ENCODE results near the gene PNO1.
"Not testable (repeated sequence)": the region's sequence is repeated elsewhere in the genome, so short reads cannot be mapped to it uniquely, and the experiment has no call there.

Gene PNO1

DNA sequence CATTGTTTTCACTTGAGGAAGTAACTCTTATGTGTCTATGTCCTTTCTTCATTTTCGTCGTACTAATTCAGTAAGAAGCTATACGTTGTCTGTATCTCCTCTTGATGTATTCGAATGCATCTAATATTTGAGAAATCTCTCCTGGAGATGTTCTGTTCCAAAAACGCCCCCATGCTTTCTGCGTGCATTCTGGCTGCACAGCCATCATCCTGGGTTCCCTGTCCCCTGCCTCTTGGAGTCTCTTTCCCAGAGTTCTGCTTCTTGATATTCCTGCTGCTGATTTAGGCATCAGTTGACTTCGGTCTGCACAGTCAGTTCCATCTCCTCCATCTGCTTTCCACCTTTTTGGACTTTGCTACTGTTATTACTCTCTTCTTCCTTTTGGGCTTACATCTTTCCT is 13.5 kb downstream of the PNO1 start:
- in situ Hi-C loops (cut with HindIII; ENCODE audit: low sequenced_read_pairs), result no loop called here
- TF ChIP-seq, protein P1, sequence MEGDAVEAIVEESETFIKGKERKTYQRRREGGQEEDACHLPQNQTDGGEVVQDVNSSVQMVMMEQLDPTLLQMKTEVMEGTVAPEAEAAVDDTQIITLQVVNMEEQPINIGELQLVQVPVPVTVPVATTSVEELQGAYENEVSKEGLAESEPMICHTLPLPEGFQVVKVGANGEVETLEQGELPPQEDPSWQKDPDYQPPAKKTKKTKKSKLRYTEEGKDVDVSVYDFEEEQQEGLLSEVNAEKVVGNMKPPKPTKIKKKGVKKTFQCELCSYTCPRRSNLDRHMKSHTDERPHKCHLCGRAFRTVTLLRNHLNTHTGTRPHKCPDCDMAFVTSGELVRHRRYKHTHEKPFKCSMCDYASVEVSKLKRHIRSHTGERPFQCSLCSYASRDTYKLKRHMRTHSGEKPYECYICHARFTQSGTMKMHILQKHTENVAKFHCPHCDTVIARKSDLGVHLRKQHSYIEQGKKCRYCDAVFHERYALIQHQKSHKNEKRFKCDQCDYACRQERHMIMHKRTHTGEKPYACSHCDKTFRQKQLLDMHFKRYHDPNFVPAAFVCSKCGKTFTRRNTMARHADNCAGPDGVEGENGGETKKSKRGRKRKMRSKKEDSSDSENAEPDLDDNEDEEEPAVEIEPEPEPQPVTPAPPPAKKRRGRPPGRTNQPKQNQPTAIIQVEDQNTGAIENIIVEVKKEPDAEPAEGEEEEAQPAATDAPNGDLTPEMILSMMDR (IDR thresholded peaks at IDR 0.05; ENCODE audit: low read depth, low read length), result no peak
- no peak for DNase-seq (ENCODE audit: low read depth, low spot score)
- no peak overlapping the region for H3K4me3 ChIP-seq (ENCODE audit: low read depth, low read length)

DNA sequence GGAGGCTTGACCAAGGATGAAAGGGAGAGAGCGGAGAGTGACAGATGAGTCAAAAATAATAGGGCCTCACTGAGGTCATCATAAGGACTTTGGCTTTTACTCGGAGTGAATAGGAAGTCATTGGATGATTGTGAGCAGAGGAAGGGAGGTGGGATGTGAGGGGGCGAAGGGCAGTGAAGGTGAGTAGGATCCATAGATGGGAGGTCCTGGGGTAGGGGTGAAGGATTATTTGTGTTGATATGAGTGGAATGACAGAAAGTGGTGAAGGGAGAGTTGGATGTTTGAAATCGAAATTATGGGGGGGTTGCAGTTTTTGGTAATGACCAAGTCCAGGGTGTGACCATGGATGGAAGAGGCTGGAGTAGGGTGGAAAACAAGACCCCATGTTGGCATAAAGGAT is 14.0 kb downstream of the PNO1 start:
- no peak overlapping the region for H3K4me3 ChIP-seq (ENCODE audit: low read depth, low read length)
- in situ Hi-C loops (cut with HindIII; ENCODE audit: low sequenced_read_pairs), result no loop called here
- DNase-seq (ENCODE audit: low read depth, low spot score), result no peak
- TF ChIP-seq, protein P1 (IDR thresholded peaks at IDR 0.05; ENCODE audit: low read depth, low read length), result no peak

DNA sequence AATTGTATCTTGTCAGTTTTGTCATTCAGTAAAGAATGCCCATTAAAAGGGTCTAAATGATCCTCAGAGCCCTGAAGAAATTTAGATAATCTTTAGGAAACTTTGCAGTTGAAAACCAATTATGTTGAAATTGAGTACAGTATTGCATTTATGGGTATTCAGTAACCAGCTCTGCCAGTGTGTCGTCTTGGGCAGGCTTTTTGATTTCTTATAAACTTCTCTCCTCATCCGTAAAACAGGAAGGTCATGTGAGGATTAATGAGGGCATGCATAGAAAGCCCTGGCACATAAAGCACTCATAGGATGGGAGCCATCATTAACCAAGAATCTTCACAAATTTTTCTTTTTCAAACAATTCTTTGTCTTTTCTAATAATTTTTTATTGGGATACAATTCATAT is 14.8 kb downstream of the PNO1 start:
- no peak for DNase-seq (ENCODE audit: low read depth, low spot score)
- no peak overlapping the region for H3K4me3 ChIP-seq (ENCODE audit: low read depth, low read length)
- TF ChIP-seq, protein P1 (IDR thresholded peaks at IDR 0.05; ENCODE audit: low read depth, low read length), result no peak
- in situ Hi-C loops (cut with HindIII; ENCODE audit: low sequenced_read_pairs), result no loop called here

DNA sequence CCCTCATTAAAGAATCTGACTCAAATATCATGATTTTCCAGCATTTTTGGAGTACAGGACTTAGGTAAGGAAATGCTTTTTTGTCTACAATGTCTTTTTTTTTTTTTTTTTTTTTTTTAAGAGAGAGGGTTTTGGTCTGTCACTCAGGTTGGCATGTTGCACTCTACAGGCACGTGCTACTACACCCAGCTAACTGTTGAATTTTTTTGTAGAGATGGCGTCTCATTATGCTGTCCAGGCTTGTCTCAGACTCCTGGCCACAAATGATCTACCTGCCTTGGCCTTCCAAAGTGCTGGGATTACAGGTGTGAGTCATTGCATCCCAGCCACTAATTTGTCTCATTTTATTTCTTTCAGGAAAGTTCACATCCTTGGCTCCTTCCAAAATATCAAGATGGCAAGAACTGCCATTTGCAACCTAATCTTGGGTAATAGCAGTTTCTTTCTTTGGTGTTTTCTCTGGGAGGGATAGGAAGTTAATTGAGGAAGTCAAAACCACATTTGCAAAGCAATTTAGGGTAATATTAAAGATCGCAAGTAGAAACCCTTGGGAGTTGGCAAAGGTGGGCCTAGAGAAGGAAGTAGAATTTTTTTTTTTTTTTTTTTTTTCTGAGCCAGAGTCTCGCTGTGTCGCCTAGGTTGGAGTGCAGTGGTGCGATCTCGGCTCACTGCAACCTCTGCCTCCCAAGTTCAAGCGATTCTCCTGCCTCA is 15.5 kb downstream of the PNO1 start:
- no peak overlapping the region for H3K4me3 ChIP-seq (ENCODE audit: low read depth, low read length)
- TF ChIP-seq, protein P1 (IDR thresholded peaks at IDR 0.05; ENCODE audit: low read depth, low read length), result no peak
- in situ Hi-C loops (cut with HindIII; ENCODE audit: low sequenced_read_pairs), result no loop called here
- no peak for DNase-seq (ENCODE audit: low read depth, low spot score)

DNA sequence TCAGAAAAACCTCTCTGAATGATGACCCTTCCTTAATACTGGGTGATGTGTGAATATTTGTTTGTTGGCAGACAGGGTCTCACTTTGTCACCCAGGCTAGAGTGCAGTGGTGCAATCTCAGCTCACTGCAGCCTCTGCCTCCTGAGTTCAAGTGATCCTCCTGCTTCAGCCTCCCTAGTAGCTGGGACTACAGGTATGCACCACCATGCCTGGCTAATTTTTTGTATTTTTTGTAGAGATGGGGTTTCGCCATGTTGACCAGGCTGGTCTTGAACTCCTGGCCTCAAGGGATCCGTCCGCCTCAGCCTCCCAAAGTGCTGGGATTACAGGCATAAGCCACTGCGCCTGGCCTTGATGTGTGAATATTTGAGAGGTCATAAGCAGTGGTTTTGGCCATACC is 17.5 kb downstream of the PNO1 start:
- DNase-seq (ENCODE audit: low read depth, low spot score); H3K4me3 ChIP-seq (ENCODE audit: low read depth, low read length); in situ Hi-C loops (cut with HindIII; ENCODE audit: low sequenced_read_pairs): not testable (repeated sequence)

DNA sequence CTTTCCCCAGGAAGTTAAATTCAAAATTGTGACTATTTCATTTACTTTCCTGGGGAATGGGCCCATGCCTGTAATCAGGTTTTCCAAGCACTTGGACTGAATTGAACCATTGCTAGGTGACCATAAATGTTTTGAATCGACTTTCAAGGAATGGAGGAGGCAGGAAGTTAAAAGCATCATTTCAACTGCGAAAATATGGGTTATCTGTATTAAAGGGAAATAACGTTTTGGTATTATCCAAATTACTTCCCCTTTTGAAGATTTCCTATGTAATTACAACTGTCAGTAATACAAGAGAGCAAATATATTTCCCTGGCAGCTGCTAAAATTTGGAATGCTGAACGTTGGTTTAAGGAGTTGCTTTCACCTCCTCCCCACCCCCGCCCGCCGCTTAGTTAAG is 19.0 kb downstream of the PNO1 start:
- no peak for DNase-seq (ENCODE audit: low read depth, low spot score)
- in situ Hi-C loops (cut with HindIII; ENCODE audit: low sequenced_read_pairs), result no loop called here
- TF ChIP-seq, protein P1 (IDR thresholded peaks at IDR 0.05; ENCODE audit: low read depth, low read length), result no peak

DNA sequence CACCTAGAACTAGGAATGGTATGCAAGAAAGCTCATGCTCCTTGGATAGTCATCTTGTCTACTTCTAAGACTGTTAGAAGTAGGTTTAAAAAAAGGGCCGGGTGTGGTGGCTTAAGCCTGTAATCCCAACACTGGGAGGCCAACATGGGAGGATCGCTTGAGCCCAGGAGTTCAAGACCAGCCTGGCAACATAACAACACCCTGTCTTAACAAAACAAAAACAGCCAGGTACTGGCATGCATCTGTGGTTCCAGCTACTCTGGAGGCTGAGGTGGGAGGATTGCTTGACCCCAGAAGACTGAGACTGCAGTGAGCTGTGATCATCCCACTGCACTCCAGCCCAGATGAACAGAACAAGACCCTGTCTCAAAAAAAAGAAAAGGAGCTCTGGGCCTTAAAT is 19.9 kb downstream of the PNO1 start:
- H3K4me3 ChIP-seq (ENCODE audit: low read depth, low read length), result no peak overlapping the region
- TF ChIP-seq, protein P1 (IDR thresholded peaks at IDR 0.05; ENCODE audit: low read depth, low read length), result no peak
- in situ Hi-C loops (cut with HindIII; ENCODE audit: low sequenced_read_pairs), result no loop called here
- no peak for DNase-seq (ENCODE audit: low read depth, low spot score)

More for the DNA sequence above, 19.0 kb downstream of the PNO1 start:
- H3K4me3 ChIP-seq (ENCODE audit: low read depth, low read length), result no peak overlapping the region
